Breast epithelium (tissue), 3 donors: ENCODE data around the gene LYPD6B.

Experiments
- POLR2AphosphoS5 ChIP-seq, 3 donors: sonication (generic); formaldehyde crosslinking; IDR thresholded peaks; one replicate each; pipeline ENCODE4 v1.6.1; 2017; ENCODE audit warnings: antibody characterized with exemption in 3 of 3
- TF ChIP-seq, protein P1 (sequence below), 3 donors: fragments of 450-650 bp; IDR thresholded peaks; one replicate each; pipeline ENCODE4 v1.5.1; 2016 to 2017; ENCODE audit warnings: antibody characterized with exemption in 3 of 3, mild to moderate bottlenecking in 3 of 3, moderate library complexity in 3 of 3

DNA sequence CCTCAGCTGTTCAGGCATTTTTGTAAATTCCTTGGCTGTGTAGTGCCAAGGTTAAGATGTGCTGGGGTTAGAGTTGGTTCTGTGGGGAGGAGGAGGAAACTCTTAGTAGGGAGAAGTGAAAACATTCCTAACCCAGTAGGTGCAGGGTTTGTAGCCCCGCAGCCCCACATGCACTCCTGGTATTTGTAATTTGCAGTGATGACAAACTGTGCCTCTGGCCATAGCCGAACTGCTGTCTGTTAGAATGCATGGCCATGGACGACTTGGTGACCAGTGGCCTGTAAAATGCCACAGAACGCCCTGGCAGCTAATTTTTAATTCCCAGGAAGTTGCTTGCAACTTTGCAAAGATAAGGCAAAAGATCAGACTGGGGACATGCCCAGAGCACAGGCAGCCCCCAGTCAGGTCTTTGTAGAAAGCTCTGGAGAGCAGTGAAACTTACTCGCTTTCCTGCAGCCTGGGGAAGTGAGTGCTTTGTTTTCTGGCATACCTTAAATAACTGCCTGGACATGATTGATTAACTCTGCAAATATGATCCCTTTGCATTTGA lies 38.4 kb downstream of the LYPD6B start:
- TF ChIP-seq, protein P1, sequence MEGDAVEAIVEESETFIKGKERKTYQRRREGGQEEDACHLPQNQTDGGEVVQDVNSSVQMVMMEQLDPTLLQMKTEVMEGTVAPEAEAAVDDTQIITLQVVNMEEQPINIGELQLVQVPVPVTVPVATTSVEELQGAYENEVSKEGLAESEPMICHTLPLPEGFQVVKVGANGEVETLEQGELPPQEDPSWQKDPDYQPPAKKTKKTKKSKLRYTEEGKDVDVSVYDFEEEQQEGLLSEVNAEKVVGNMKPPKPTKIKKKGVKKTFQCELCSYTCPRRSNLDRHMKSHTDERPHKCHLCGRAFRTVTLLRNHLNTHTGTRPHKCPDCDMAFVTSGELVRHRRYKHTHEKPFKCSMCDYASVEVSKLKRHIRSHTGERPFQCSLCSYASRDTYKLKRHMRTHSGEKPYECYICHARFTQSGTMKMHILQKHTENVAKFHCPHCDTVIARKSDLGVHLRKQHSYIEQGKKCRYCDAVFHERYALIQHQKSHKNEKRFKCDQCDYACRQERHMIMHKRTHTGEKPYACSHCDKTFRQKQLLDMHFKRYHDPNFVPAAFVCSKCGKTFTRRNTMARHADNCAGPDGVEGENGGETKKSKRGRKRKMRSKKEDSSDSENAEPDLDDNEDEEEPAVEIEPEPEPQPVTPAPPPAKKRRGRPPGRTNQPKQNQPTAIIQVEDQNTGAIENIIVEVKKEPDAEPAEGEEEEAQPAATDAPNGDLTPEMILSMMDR (IDR thresholded peaks at IDR 0.05): no peak
- TF ChIP-seq POLR2AphosphoS5 (IDR thresholded peaks at IDR 0.05): no peak
